Keratinocyte (primary cell): ENCODE measurements around the gene TMEM260. TPM values are rescaled to one million over a fixed set of nuclear protein-coding genes. Genes with fewer than 3 reads are reported as not detected.

Experiments used
- DNase-seq: peaks from one replicate; pipeline ENCODE4 v3.0.0-alpha.2; 2011; ENCODE audit warnings: low read depth, missing footprints, low spot score
- FAIRE-seq: peaks from 2 replicates; lab custom pipeline; 2011; peaks lifted over from hg19 to GRCh38; lab: Jason Lieb, UNC
- H2AFZ ChIP-seq: 2 replicates; pipeline ENCODE4 v1.6.0; 2012; ENCODE audit warnings: low read length, control low read depth, inconsistent platforms; ENCODE audit not compliant: control insufficient read depth
- H3K27ac ChIP-seq: 2 replicates; pipeline ENCODE4 v1.5.1; 2011; ENCODE audit warnings: low read length; ENCODE audit not compliant: control insufficient read depth, insufficient read depth
- H3K27me3 ChIP-seq: 3 replicates; pipeline ENCODE4 v1.6.0; 2011; ENCODE audit warnings: low read length; ENCODE audit not compliant: control insufficient read depth, insufficient read depth; ENCODE audit errors: extremely low read depth
- H3K36me3 ChIP-seq, 2 experiments: 2 replicates in 1 of 2; 3 replicates in 1 of 2; pipeline ENCODE4 v1.5.1; 2011; ENCODE audit warnings: low read length in 2 of 2, mild to moderate bottlenecking in 1 of 2; ENCODE audit not compliant: control insufficient read depth in 2 of 2, insufficient read depth in 2 of 2; ENCODE audit errors: extremely low read depth in 1 of 2
- H3K4me1 ChIP-seq: 3 replicates; pipeline ENCODE4 v1.5.1; 2011; ENCODE audit warnings: low read length; ENCODE audit not compliant: control insufficient read depth, insufficient read depth; ENCODE audit errors: extremely low read depth
- H3K4me2 ChIP-seq: 3 replicates; pipeline ENCODE4 v1.6.0; 2011; ENCODE audit warnings: low read depth, low read length; ENCODE audit not compliant: control insufficient read depth, insufficient read depth; ENCODE audit errors: extremely low read depth
- H3K4me3 ChIP-seq, 3 experiments: fragments of 200-600 bp in 1 of 3; sonication (generic) in 1 of 3; 2 replicates in 2 of 3; 3 replicates in 1 of 3; pipeline ENCODE4 v1.5.1; 2011 to 2016; ENCODE audit warnings: low read length in 3 of 3, mild to moderate bottlenecking in 3 of 3, control low read depth in 2 of 3, inconsistent platforms in 1 of 3, low read depth in 1 of 3, mixed read lengths in 1 of 3, mixed run types in 1 of 3, moderate library complexity in 1 of 3; ENCODE audit not compliant: control insufficient read depth in 2 of 3, insufficient read depth in 2 of 3; ENCODE audit errors: extremely low read depth in 1 of 3
- H3K79me2 ChIP-seq: 2 replicates; pipeline ENCODE4 v1.6.0; 2012; ENCODE audit warnings: low read length; ENCODE audit not compliant: control insufficient read depth, insufficient read depth
- H3K9ac ChIP-seq: 3 replicates; pipeline ENCODE4 v1.6.0; 2011; ENCODE audit warnings: low read length; ENCODE audit not compliant: control insufficient read depth, insufficient read depth; ENCODE audit errors: extremely low read depth
- H3K9me1 ChIP-seq: 3 replicates; pipeline ENCODE4 v1.6.0; 2011; ENCODE audit warnings: low read length; ENCODE audit not compliant: control insufficient read depth, insufficient read depth; ENCODE audit errors: extremely low read depth
- H3K9me3 ChIP-seq: 2 replicates; pipeline ENCODE4 v1.5.1; 2012; ENCODE audit warnings: low read depth, low read length; ENCODE audit not compliant: control insufficient read depth
- H4K20me1 ChIP-seq: 3 replicates; pipeline ENCODE4 v1.6.0; 2011; ENCODE audit warnings: low read length; ENCODE audit not compliant: control insufficient read depth, insufficient read depth; ENCODE audit errors: extremely low read depth
- EZH2 ChIP-seq: IDR thresholded peaks from one replicate; pipeline ENCODE4 v1.6.1; 2012; ENCODE audit warnings: inconsistent platforms, mild to moderate bottlenecking, low read length, moderate library complexity
- dilution Hi-C: fragments of 300-500 bp; cut with MboI; formaldehyde crosslinking; loops from one replicate; pipeline ENCODE4 v1.7.0; 2020; ENCODE audit warnings: low sequenced_read_pairs; ENCODE audit not compliant: extremely low pct_ligation_motif_present
- polyA plus RNA-seq, 5 experiments: library from polyadenylated mRNA; depleted of rRNA in 3 of 5; stranded (reverse) in 3 of 5; stranded (forward) in 1 of 5; unstranded in 1 of 5; fragments of >200 nt; gene quantifications; 1 replicate in 1 of 5; 2 replicates in 3 of 5; 3 replicates in 1 of 5; pipeline versions ENCODE4 v1.2.1 to v1.2.3, GENCODE V29; 2011 to 2012; ENCODE audit warnings: missing spikeins in 2 of 5, low read depth in 1 of 5, low replicate concordance in 1 of 5
- TF ChIP-seq, protein P1 (sequence below), 3 experiments: IDR thresholded peaks in 1 of 3; conservative IDR thresholded peaks in 1 of 3; optimal IDR thresholded peaks in 1 of 3; 2 replicates in 2 of 3; 3 replicates in 1 of 3; pipeline versions ENCODE3 to v1.5.1; 2011; ENCODE audit warnings: low read length in 3 of 3, mild to moderate bottlenecking in 3 of 3, moderate library complexity in 2 of 3, control low read depth in 1 of 3, inconsistent platforms in 1 of 3; ENCODE audit not compliant: insufficient read depth in 2 of 3; ENCODE audit errors: extremely low read depth in 1 of 3

Gene TMEM260
- polyA plus RNA-seq, 1 donor (not counting 4 experiments of a cell fraction or from before 2014, with no cell fraction given): 13.1 TPM

DNA sequence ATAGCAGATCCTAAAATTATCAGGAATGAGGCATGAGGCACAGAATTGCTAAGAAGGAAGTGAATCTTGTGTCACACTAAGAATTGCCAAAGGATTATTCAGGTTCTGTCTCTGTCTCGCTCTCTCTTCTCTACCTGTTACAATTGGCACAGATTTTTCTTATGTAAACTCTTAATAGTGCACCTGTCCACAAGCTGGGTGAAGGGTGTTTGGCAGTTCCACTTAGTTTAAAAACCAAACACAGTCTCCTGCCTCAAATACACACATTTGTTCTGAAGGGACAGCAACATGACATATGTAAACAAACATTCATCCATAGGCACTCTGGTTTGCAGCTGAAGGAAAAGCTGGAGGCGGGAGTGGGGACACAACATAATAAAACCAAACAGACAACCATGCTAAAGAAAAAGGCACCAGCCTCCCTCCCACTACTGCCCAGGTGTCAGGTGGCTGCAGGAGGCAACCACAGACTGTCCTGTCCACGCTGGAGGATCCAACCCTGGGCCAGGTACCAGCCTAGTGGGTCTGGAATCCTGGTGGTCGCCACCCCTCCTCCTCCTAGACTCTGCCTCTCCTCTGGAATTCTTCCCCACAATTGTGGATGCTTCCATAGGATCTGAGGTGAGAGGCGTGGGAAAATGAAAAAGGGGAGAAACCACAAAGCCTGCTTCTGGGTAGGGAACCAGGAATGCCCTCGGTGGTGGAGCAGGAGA is 81.2 kb downstream of the TMEM260 start:
- Histone ChIP-seq H4K20me1 (no peaks in the 10 kb centered on the region), H3K4me1 (peaks cover 2% of the 10 kb centered on the region), H3K9me3 (no peaks in the 10 kb centered on the region), H3K79me2 (no peaks in the 10 kb centered on the region), H3K36me3 (no peaks in the 10 kb centered on the region), H3K4me2 (no peak overlapping the region), H3K9me1 (no peaks in the 10 kb centered on the region), H3K27me3 (no peaks in the 10 kb centered on the region), H3K4me3 (no peak overlapping the region), H2AFZ (no peak overlapping the region), H3K27ac (no peak overlapping the region), H3K9ac (no peak overlapping the region)
- FAIRE-seq: no peak
- DNase-seq: no peak
- dilution Hi-C loops: no loop called here
- no peak for TF ChIP-seq EZH2

DNA sequence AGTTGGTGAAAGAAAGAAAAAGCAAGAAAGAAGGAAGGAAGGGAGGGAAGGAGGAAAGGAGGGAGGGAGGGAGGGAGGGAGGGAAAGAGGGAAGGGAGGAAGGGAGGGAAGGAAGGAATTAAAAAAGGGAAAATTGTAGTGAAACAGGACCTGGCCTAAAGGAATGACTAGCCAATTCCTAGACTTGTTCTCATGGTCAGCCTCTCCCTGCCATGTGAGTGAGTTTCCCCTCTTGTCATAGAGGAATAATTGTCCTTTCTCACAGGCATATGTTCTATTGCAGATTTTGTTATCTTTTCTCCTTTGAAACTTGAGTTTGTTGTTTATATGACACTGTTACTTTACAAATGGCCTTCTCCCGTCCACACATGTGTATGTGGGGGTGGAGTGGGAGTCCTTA is 81.9 kb downstream of the TMEM260 start:
- H3K4me2 ChIP-seq: no peak overlapping the region
- H3K27me3 ChIP-seq: no peaks in the 10 kb centered on the region
- no peak overlapping the region for H3K27ac ChIP-seq
- DNase-seq: no peak
- peaks cover 8% of the 10 kb centered on the region for H3K4me1 ChIP-seq
- no peaks in the 10 kb centered on the region for H3K9me3 ChIP-seq
- FAIRE-seq: no peak
- no peaks in the 10 kb centered on the region for H3K9me1 ChIP-seq
- no peaks in the 10 kb centered on the region for H3K36me3 ChIP-seq
- H3K79me2 ChIP-seq: no peaks in the 10 kb centered on the region
- TF ChIP-seq EZH2: no peak
- TF ChIP-seq, protein P1, sequence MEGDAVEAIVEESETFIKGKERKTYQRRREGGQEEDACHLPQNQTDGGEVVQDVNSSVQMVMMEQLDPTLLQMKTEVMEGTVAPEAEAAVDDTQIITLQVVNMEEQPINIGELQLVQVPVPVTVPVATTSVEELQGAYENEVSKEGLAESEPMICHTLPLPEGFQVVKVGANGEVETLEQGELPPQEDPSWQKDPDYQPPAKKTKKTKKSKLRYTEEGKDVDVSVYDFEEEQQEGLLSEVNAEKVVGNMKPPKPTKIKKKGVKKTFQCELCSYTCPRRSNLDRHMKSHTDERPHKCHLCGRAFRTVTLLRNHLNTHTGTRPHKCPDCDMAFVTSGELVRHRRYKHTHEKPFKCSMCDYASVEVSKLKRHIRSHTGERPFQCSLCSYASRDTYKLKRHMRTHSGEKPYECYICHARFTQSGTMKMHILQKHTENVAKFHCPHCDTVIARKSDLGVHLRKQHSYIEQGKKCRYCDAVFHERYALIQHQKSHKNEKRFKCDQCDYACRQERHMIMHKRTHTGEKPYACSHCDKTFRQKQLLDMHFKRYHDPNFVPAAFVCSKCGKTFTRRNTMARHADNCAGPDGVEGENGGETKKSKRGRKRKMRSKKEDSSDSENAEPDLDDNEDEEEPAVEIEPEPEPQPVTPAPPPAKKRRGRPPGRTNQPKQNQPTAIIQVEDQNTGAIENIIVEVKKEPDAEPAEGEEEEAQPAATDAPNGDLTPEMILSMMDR (optimal IDR thresholded peaks at IDR 0.05 in 1 of 3, IDR thresholded peaks at IDR 0.05 in 1 of 3, conservative IDR thresholded peaks at IDR 0.05 in 1 of 3; ENCODE audit: extremely low read depth in 1 of 3, insufficient read depth in 2 of 3, low read length in 3 of 3): no peak
- H2AFZ ChIP-seq: no peak overlapping the region
- H3K9ac ChIP-seq: no peak overlapping the region
- H3K4me3 ChIP-seq: no peak overlapping the region
- dilution Hi-C loops: no loop called here
- no peaks in the 10 kb centered on the region for H4K20me1 ChIP-seq
